Measurements from ENCODE around the gene OVCH1. TPM values are rescaled to one million over a fixed set of nuclear protein-coding genes. Genes with fewer than 3 reads are reported as not detected.

The OVCH1 gene
- total and polyA plus RNA-seq, 9 of the 15 experiments (the other 6 are each of a cell fraction or from before 2014, with no cell fraction given): not detected

DNA sequence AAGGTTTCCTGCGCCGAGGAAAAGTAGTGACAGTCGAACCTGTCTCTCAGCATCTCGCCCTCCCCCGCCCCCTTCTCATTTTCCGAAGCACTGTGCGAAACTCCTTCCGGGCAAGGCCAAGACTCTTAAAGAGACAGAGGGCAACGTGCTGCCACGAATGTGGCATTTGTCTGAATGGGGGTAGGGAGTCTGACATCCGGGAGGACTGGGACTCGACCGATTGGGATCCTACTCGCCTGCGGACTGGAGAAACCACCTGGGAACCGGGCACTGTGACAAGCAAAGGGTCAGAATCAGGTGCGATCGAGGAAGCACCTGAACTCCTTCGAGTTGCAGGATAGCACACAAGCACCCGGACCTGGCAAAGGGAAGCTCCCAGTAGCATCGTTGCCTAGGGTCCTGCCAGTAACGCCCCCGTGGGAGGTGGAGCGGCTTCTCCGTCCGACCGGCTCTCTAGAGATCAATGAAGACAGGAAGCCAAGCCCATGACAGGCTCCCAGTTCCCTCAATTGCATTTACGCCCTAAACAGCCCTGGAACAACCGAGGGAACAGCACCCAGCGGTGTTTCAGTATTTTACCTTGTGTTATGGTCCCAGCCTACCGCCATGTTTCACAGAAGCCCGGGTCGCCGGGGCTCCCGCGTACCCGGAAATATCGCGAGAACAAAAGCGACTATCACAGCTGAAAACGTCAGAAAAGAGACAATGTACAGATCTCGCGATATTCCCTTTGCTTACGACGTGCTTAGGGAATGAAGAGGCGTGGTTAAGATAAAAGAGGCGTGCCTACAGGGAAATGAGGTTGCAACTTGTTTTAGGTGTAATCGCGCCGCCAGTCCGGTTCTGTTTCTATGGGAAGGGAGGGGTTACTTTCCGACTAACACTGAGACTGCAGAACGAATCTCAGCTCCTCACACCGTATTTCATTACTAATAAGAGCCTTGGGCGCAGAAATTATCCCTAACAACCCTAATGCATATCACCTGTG, 116.7 kb downstream of the OVCH1 start, which contains the start of gene ERGIC2 (continued):
- TF ChIP-seq, protein P1, sequence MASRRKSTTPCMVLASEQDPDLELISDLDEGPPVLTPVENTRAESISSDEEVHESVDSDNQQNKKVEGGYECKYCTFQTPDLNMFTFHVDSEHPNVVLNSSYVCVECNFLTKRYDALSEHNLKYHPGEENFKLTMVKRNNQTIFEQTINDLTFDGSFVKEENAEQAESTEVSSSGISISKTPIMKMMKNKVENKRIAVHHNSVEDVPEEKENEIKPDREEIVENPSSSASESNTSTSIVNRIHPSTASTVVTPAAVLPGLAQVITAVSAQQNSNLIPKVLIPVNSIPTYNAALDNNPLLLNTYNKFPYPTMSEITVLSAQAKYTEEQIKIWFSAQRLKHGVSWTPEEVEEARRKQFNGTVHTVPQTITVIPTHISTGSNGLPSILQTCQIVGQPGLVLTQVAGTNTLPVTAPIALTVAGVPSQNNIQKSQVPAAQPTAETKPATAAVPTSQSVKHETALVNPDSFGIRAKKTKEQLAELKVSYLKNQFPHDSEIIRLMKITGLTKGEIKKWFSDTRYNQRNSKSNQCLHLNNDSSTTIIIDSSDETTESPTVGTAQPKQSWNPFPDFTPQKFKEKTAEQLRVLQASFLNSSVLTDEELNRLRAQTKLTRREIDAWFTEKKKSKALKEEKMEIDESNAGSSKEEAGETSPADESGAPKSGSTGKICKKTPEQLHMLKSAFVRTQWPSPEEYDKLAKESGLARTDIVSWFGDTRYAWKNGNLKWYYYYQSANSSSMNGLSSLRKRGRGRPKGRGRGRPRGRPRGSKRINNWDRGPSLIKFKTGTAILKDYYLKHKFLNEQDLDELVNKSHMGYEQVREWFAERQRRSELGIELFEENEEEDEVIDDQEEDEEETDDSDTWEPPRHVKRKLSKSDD (conservative IDR thresholded peaks at IDR 0.05; ENCODE audit: low read length): peak; percentile 93; the same call in 1 of the 2 replicates
- TF ChIP-seq RBFOX2 (IDR thresholded peaks at IDR 0.05; ENCODE audit: low read depth, low read length) (peak; percentile 76), RAD51 (IDR thresholded peaks at IDR 0.05; ENCODE audit: borderline replicate concordance, low read depth) (no peak), ZNF146 (CRISPR knock-in tag; IDR thresholded peaks at IDR 0.05; ENCODE audit: unreplicated experiment) (no peak), ZZZ3 (IDR thresholded peaks at IDR 0.05) (no peak), E2F3 (CRISPR knock-in tag; IDR thresholded peaks at IDR 0.05) (no peak)
- TF ChIP-seq, protein P2, sequence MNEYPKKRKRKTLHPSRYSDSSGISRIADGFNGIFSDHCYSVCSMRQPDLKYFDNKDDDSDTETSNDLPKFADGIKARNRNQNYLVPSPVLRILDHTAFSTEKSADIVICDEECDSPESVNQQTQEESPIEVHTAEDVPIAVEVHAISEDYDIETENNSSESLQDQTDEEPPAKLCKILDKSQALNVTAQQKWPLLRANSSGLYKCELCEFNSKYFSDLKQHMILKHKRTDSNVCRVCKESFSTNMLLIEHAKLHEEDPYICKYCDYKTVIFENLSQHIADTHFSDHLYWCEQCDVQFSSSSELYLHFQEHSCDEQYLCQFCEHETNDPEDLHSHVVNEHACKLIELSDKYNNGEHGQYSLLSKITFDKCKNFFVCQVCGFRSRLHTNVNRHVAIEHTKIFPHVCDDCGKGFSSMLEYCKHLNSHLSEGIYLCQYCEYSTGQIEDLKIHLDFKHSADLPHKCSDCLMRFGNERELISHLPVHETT (CRISPR knock-in tag; conservative IDR thresholded peaks at IDR 0.05 in 1 of 2, IDR thresholded peaks at IDR 0.05 in 1 of 2): no peak
- TF ChIP-seq, protein P3, sequence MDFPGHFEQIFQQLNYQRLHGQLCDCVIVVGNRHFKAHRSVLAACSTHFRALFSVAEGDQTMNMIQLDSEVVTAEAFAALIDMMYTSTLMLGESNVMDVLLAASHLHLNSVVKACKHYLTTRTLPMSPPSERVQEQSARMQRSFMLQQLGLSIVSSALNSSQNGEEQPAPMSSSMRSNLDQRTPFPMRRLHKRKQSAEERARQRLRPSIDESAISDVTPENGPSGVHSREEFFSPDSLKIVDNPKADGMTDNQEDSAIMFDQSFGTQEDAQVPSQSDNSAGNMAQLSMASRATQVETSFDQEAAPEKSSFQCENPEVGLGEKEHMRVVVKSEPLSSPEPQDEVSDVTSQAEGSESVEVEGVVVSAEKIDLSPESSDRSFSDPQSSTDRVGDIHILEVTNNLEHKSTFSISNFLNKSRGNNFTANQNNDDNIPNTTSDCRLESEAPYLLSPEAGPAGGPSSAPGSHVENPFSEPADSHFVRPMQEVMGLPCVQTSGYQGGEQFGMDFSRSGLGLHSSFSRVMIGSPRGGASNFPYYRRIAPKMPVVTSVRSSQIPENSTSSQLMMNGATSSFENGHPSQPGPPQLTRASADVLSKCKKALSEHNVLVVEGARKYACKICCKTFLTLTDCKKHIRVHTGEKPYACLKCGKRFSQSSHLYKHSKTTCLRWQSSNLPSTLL (IDR thresholded peaks at IDR 0.05): no peak
- TF ChIP-seq, protein P4, sequence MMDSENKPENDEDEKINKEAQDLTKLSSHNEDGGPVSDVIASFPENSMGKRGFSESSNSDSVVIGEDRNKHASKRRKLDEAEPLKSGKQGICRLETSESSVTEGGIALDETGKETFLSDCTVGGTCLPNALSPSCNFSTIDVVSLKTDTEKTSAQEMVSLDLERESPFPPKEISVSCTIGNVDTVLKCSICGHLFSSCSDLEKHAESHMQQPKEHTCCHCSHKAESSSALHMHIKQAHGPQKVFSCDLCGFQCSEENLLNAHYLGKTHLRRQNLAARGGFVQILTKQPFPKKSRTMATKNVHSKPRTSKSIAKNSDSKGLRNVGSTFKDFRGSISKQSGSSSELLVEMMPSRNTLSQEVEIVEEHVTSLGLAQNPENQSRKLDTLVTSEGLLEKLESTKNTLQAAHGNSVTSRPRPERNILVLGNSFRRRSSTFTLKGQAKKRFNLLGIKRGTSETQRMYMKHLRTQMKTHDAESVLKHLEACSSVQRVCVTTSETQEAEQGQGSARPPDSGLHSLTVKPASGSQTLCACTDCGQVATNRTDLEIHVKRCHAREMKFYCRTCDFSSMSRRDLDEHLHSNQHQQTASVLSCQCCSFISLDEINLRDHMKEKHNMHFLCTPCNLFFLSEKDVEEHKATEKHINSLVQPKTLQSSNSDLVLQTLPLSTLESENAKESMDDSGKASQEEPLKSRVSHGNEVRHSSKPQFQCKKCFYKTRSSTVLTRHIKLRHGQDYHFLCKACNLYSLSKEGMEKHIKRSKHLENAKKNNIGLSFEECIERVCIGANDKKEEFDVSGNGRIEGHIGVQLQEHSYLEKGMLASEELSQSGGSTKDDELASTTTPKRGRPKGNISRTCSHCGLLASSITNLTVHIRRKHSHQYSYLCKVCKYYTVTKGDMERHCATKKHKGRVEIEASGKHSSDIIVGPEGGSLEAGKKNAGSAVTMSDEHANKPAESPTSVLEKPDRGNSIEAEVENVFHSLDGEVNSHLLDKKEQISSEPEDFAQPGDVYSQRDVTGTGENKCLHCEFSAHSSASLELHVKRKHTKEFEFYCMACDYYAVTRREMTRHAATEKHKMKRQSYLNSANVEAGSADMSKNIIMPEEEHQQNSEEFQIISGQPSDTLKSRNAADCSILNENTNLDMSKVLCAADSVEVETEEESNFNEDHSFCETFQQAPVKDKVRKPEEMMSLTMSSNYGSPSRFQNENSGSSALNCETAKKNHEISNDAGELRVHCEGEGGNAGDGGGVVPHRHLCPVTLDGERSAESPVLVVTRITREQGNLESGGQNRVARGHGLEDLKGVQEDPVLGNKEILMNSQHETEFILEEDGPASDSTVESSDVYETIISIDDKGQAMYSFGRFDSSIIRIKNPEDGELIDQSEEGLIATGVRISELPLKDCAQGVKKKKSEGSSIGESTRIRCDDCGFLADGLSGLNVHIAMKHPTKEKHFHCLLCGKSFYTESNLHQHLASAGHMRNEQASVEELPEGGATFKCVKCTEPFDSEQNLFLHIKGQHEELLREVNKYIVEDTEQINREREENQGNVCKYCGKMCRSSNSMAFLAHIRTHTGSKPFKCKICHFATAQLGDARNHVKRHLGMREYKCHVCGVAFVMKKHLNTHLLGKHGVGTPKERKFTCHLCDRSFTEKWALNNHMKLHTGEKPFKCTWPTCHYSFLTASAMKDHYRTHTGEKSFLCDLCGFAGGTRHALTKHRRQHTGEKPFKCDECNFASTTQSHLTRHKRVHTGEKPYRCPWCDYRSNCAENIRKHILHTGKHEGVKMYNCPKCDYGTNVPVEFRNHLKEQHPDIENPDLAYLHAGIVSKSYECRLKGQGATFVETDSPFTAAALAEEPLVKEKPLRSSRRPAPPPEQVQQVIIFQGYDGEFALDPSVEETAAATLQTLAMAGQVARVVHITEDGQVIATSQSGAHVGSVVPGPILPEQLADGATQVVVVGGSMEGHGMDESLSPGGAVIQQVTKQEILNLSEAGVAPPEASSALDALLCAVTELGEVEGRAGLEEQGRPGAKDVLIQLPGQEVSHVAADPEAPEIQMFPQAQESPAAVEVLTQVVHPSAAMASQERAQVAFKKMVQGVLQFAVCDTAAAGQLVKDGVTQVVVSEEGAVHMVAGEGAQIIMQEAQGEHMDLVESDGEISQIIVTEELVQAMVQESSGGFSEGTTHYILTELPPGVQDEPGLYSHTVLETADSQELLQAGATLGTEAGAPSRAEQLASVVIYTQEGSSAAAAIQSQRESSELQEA (IDR thresholded peaks at IDR 0.05; ENCODE audit: low read depth): no peak
- TF ChIP-seq, protein P5, sequence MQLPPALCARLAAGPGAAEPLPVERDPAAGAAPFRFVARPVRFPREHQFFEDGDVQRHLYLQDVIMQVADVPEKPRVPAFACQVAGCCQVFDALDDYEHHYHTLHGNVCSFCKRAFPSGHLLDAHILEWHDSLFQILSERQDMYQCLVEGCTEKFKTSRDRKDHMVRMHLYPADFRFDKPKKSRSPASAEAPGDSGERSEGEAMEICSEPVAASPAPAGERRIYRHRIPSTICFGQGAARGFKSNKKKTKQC (CRISPR knock-in tag; IDR thresholded peaks at IDR 0.05): no peak

Measured in K562 (cell line).